ENCODE data around the gene GCLC.

DNA sequence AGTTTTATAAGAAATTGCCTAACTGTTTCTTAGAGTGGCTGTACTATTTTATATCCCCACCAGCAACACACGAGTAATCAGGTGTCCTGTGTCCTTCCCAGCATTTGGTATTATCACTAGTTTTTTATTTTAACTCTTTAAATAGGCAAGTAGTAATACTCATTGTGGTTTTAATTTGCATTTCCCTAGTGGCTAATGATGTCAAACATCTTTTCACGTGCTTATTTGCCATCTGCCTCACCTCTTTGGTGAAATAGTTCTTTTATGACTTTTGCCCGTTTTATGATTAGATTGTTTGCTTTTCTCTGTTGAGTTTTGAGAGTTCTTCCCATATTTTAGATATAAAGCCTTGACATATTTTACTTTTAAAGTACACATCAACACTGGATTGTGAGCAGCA, 57.8 kb downstream of the GCLC start:
- TF ChIP-seq SRF (IDR thresholded peaks at IDR 0.05; ENCODE audit: low read depth in 2 of 2, low read length in 2 of 2): no peak
- TF ChIP-seq CEBPB (IDR thresholded peaks at IDR 0.05; ENCODE audit: borderline replicate concordance in 1 of 2, low read depth in 2 of 2, low read length in 2 of 2): no peak
- TF ChIP-seq, protein P1, sequence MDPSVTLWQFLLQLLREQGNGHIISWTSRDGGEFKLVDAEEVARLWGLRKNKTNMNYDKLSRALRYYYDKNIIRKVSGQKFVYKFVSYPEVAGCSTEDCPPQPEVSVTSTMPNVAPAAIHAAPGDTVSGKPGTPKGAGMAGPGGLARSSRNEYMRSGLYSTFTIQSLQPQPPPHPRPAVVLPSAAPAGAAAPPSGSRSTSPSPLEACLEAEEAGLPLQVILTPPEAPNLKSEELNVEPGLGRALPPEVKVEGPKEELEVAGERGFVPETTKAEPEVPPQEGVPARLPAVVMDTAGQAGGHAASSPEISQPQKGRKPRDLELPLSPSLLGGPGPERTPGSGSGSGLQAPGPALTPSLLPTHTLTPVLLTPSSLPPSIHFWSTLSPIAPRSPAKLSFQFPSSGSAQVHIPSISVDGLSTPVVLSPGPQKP (IDR thresholded peaks at IDR 0.05; ENCODE audit: low read depth, low read length): no peak
- TF ChIP-seq, protein P2, sequence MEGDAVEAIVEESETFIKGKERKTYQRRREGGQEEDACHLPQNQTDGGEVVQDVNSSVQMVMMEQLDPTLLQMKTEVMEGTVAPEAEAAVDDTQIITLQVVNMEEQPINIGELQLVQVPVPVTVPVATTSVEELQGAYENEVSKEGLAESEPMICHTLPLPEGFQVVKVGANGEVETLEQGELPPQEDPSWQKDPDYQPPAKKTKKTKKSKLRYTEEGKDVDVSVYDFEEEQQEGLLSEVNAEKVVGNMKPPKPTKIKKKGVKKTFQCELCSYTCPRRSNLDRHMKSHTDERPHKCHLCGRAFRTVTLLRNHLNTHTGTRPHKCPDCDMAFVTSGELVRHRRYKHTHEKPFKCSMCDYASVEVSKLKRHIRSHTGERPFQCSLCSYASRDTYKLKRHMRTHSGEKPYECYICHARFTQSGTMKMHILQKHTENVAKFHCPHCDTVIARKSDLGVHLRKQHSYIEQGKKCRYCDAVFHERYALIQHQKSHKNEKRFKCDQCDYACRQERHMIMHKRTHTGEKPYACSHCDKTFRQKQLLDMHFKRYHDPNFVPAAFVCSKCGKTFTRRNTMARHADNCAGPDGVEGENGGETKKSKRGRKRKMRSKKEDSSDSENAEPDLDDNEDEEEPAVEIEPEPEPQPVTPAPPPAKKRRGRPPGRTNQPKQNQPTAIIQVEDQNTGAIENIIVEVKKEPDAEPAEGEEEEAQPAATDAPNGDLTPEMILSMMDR (IDR thresholded peaks at IDR 0.05 in 2 of 3, conservative IDR thresholded peaks at IDR 0.05 in 1 of 3; ENCODE audit: control insufficient read depth in 2 of 3, extremely low read depth in 1 of 3, insufficient read depth in 1 of 3, low read depth in 3 of 3, low read length in 3 of 3): no peak
- no peak for TF ChIP-seq EED (IDR thresholded peaks at IDR 0.05; ENCODE audit: low read depth)
- no peak for TF ChIP-seq MEF2A (IDR thresholded peaks at IDR 0.05; ENCODE audit: insufficient read depth, low read depth, low read length)
- TF ChIP-seq RFX5 (IDR thresholded peaks at IDR 0.05; ENCODE audit: low read depth, low read length): no peak
- TF ChIP-seq, protein P3, sequence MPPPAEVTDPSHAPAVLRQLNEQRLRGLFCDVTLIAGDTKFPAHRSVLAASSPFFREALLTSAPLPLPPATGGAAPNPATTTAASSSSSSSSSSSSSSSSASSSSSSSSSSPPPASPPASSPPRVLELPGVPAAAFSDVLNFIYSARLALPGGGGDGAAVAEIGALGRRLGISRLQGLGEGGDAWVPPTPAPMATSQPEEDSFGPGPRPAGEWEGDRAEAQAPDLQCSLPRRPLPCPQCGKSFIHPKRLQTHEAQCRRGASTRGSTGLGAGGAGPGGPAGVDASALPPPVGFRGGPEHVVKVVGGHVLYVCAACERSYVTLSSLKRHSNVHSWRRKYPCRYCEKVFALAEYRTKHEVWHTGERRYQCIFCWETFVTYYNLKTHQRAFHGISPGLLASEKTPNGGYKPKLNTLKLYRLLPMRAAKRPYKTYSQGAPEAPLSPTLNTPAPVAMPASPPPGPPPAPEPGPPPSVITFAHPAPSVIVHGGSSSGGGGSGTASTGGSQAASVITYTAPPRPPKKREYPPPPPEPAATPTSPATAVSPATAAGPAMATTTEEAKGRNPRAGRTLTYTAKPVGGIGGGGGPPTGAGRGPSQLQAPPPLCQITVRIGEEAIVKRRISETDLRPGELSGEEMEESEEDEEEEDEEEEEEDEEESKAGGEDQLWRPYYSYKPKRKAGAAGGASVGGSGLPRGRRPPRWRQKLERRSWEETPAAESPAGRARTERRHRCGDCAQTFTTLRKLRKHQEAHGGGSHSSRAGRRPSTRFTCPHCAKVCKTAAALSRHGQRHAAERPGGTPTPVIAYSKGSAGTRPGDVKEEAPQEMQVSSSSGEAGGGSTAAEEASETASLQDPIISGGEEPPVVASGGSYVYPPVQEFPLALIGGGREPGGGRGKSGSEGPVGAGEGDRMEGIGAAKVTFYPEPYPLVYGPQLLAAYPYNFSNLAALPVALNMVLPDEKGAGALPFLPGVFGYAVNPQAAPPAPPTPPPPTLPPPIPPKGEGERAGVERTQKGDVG (CRISPR knock-in tag; IDR thresholded peaks at IDR 0.05): no peak
- TF ChIP-seq SUZ12 (IDR thresholded peaks at IDR 0.05; ENCODE audit: unreplicated experiment): no peak
- TF ChIP-seq GABPA (IDR thresholded peaks at IDR 0.05; ENCODE audit: low read depth): no peak
- TF ChIP-seq KAT2A (conservative IDR thresholded peaks at IDR 0.05; ENCODE audit: control insufficient read depth, low read depth, low read length): no peak
- no peak for TF ChIP-seq BRCA1 (IDR thresholded peaks at IDR 0.05; ENCODE audit: low read depth, low read length)
- TF ChIP-seq, protein P4, sequence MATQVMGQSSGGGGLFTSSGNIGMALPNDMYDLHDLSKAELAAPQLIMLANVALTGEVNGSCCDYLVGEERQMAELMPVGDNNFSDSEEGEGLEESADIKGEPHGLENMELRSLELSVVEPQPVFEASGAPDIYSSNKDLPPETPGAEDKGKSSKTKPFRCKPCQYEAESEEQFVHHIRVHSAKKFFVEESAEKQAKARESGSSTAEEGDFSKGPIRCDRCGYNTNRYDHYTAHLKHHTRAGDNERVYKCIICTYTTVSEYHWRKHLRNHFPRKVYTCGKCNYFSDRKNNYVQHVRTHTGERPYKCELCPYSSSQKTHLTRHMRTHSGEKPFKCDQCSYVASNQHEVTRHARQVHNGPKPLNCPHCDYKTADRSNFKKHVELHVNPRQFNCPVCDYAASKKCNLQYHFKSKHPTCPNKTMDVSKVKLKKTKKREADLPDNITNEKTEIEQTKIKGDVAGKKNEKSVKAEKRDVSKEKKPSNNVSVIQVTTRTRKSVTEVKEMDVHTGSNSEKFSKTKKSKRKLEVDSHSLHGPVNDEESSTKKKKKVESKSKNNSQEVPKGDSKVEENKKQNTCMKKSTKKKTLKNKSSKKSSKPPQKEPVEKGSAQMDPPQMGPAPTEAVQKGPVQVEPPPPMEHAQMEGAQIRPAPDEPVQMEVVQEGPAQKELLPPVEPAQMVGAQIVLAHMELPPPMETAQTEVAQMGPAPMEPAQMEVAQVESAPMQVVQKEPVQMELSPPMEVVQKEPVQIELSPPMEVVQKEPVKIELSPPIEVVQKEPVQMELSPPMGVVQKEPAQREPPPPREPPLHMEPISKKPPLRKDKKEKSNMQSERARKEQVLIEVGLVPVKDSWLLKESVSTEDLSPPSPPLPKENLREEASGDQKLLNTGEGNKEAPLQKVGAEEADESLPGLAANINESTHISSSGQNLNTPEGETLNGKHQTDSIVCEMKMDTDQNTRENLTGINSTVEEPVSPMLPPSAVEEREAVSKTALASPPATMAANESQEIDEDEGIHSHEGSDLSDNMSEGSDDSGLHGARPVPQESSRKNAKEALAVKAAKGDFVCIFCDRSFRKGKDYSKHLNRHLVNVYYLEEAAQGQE (IDR thresholded peaks at IDR 0.05; ENCODE audit: low read depth, low read length): no peak

Data from GM12878 (cell line).